Right lobe of liver (tissue), 6 donors: ENCODE data around the gene ANKRD11. TPM values are rescaled to one million over a fixed set of nuclear protein-coding genes. Genes with fewer than 3 reads are reported as not detected.
"Not testable (repeated sequence)": the region's sequence is repeated elsewhere in the genome, so short reads cannot be mapped to it uniquely, and the experiment has no call there.

Source experiments
- ATAC-seq, 4 donors: fragments of 200-7000 bp; cut with Tn5 transposase; one replicate each; pipeline ENCODE4 v1.9.1; 2020; ENCODE audit warnings: mild to moderate bottlenecking in 4 of 4, moderate library complexity in 4 of 4
- DNase-seq, 3 donors: peaks; one replicate each; pipeline ENCODE4 v3.0.0-alpha.2; 2020
- H3K27ac ChIP-seq, 3 donors: fragments of 200-600 bp; one replicate each; pipeline ENCODE4 v1.8.0; 2022
- H3K27me3 ChIP-seq, 2 donors: fragments of 200-600 bp; one replicate each; pipeline ENCODE4 v1.8.0; 2022
- H3K36me3 ChIP-seq, 4 donors: fragments of 200-600 bp; sonication (generic) in 1 of 4; one replicate each; pipeline versions ENCODE4 v1.5.1 to v1.8.0; 2017 to 2022; ENCODE audit warnings: control low read depth in 1 of 4
- H3K4me1 ChIP-seq, 4 donors: fragments of 200-600 bp; sonication (generic) in 1 of 4; one replicate each; pipeline versions ENCODE4 v1.5.1 to v1.8.0; 2017 to 2022; ENCODE audit warnings: control low read depth in 1 of 4
- H3K4me3 ChIP-seq, 3 donors: fragments of 200-600 bp; one replicate each; pipeline ENCODE4 v1.8.0; 2022
- H3K9me3 ChIP-seq, 4 donors: fragments of 200-600 bp; sonication (generic) in 1 of 4; one replicate each; pipeline versions ENCODE4 v1.5.1 to v1.8.0; 2017 to 2022; ENCODE audit warnings: control low read depth in 1 of 4
- CTCF ChIP-seq, 4 donors: fragments of 200-600 bp in 3 of 4; fragments of 450-650 bp in 1 of 4; IDR thresholded peaks; one replicate each; pipeline versions ENCODE4 v1.5.1 to v1.8.0; 2016 to 2022; ENCODE audit warnings: antibody characterized with exemption in 4 of 4, mild to moderate bottlenecking in 2 of 4
- POLR2A ChIP-seq: fragments of 450-650 bp; IDR thresholded peaks from one replicate; pipeline ENCODE4 v1.6.1; 2017; ENCODE audit warnings: antibody characterized with exemption, mild to moderate bottlenecking
- WGBS: methylation state at CpG from one replicate; pipeline ENCODE4 v1.1.6; 2018; ENCODE audit warnings: low coverage, low lambda C conversion rate; ENCODE audit not compliant: insufficient coverage; ENCODE audit errors: missing lambda C conversion rate; 5-methylcytosine and 5-hydroxymethylcytosine counted together
- intact Hi-C, 2 donors: fragments of 100-400 bp; cut with DNase I; formaldehyde crosslinking; loops; one replicate each; pipeline versions ENCODE4 v1.11.2 to v1.14.1; 2022
- total RNA-seq, 6 experiments: library from RNA; depleted of rRNA in 2 of 6; stranded (reverse); fragments of >200 nt in 2 of 6; fragmentation: NEBNext Ultra II Directional in 3 of 6; extraction: Animal tissue kit (Norgen Biotek cat#: 25700) in 3 of 6; gene quantifications; one replicate each; pipeline versions ENCODE4 v1.1.0 to v1.2.4, GENCODE V29; 2016 to 2023
- donor health status: DM: no; HTN: yes; CAD: no.
- donor health status: DM: no; HTN: no; CAD: no.
- donor health status: DM: no; HTN: no; CAD: no.
- donor health status: DM: no; HTN: yes; CAD: no.
- donor health status: DM: no; HTN: yes; CAD: no.

The ANKRD11 gene
- total RNA-seq, 6 experiments from 2014 or later, result 26.2 to 65.8 (median 41.6) TPM

- H3K4me3 ChIP-seq, result no peak overlapping the region
- H3K4me1 ChIP-seq, result peaks cover 0 to 61% (median 28%) of the 10 kb centered on the region in 4 donors
- ATAC-seq (peak; percentile 49 to 72 (median 60)), DNase-seq (no peak)
- H3K27ac ChIP-seq, result peak overlapping the region in 1 of 3 donors; percentile 49
- no peaks in the 10 kb centered on the region for H3K9me3 ChIP-seq
- no peaks in the 10 kb centered on the region for H3K36me3 ChIP-seq
- 14% methylated on average over 1 of the region's 2 CpGs for WGBS
- intact Hi-C loops, result no loop called here
- no peaks in the 10 kb centered on the region for H3K27me3 ChIP-seq
- no peak for TF ChIP-seq POLR2A
- TF ChIP-seq CTCF (IDR thresholded peaks at IDR 0.05), result no peak
Measured at GRCh38 chr16:89472711-89473075, 17.7 kb downstream of the ANKRD11 start.

GRCh38 chr16:89467382-89467781 lies 23.0 kb downstream of the ANKRD11 start:
- Histone ChIP-seq H3K36me3 (no peaks in the 10 kb centered on the region), H3K27ac (no peak overlapping the region), H3K4me3 (no peak overlapping the region), H3K9me3 (no peaks in the 10 kb centered on the region), H3K27me3 (no peaks in the 10 kb centered on the region), H3K4me1 (peaks cover 0 to 41% (median 15%) of the 10 kb centered on the region in 4 donors)
- DNase-seq, result no peak
- ATAC-seq, result no peak
- 91% methylated on average over 4 of the region's 7 CpGs for WGBS
- intact Hi-C loops, result no loop called here
- TF ChIP-seq POLR2A (no peak), CTCF (IDR thresholded peaks at IDR 0.05) (no peak)

- WGBS, result 90% methylated on average over 5 of the region's 5 CpGs
- Histone ChIP-seq H3K36me3 (no peaks in the 10 kb centered on the region), H3K9me3 (no peaks in the 10 kb centered on the region), H3K27me3 (no peaks in the 10 kb centered on the region), H3K4me1 (peaks cover 0 to 36% (median 12%) of the 10 kb centered on the region in 4 donors), H3K27ac (no peak overlapping the region), H3K4me3 (no peak overlapping the region)
- DNase-seq (no peak), ATAC-seq (no peak)
- no peak for TF ChIP-seq CTCF (IDR thresholded peaks at IDR 0.05)
- TF ChIP-seq POLR2A, result no peak
- intact Hi-C loops, result no loop called here
Measured at GRCh38 chr16:89466920-89467319, 23.4 kb downstream of the ANKRD11 start.

- H3K9me3 ChIP-seq, DNase-seq, ATAC-seq, H3K27ac ChIP-seq, H3K27me3 ChIP-seq, intact Hi-C loops, H3K36me3 ChIP-seq, H3K4me3 ChIP-seq: not testable (repeated sequence)
- H3K4me1 ChIP-seq, result peaks cover 0 to 12% (median 1%) of the 10 kb centered on the region in 4 donors
- WGBS, result no CpG with 5 or more reads among the region's 5 CpGs
Measured at GRCh38 chr16:89463312-89463711, 27.0 kb downstream of the ANKRD11 start.

- H3K27me3 ChIP-seq, H3K9me3 ChIP-seq, H3K36me3 ChIP-seq, ATAC-seq, H3K4me3 ChIP-seq, DNase-seq, H3K4me1 ChIP-seq, H3K27ac ChIP-seq, intact Hi-C loops: not testable (repeated sequence)
- no CpG with 5 or more reads among the region's 30 CpGs for WGBS
Measured at GRCh38 chr16:89462639-89463038, 27.7 kb downstream of the ANKRD11 start.

GRCh38 chr16:89461890-89462289 lies 28.5 kb downstream of the ANKRD11 start:
- H3K4me3 ChIP-seq, H3K9me3 ChIP-seq, DNase-seq, H3K27me3 ChIP-seq, H3K36me3 ChIP-seq, intact Hi-C loops, H3K4me1 ChIP-seq, ATAC-seq, H3K27ac ChIP-seq: not testable (repeated sequence)
- 88% methylated on average over 4 of the region's 15 CpGs for WGBS
